NCI-H146 (cell line): Measurements from ENCODE around the gene BCAT1.
"Not testable (repeated sequence)": the region's sequence is repeated elsewhere in the genome, so short reads cannot be mapped to it uniquely, and the experiment has no call there.

ENCODE experiments used
- DNase-seq: peaks from one replicate; lab custom pipeline; 2025; lab: John Stamatoyannopoulos, UW

BCAT1 gene

GRCh38 chr12:24899503-24900075 is 49.3 kb downstream of the BCAT1 start:
- no peak for DNase-seq

- no peak for DNase-seq
These were observed 50.3 kb downstream of the BCAT1 start for GRCh38 chr12:24898606-24899005.

- DNase-seq: no peak
These were observed 50.7 kb downstream of the BCAT1 start for GRCh38 chr12:24898185-24898584.

- no peak for DNase-seq
These were observed 52.7 kb downstream of the BCAT1 start for GRCh38 chr12:24896171-24896570.

- no peak for DNase-seq
These were observed 53.3 kb downstream of the BCAT1 start for GRCh38 chr12:24895612-24896011.

GRCh38 chr12:24894879-24895278 is 54.0 kb downstream of the BCAT1 start:
- DNase-seq: no peak

GRCh38 chr12:24890048-24890803 is 58.7 kb downstream of the BCAT1 start:
- DNase-seq: no peak

- no peak for DNase-seq
These were observed 59.5 kb downstream of the BCAT1 start for GRCh38 chr12:24889411-24889810.

- no peak for DNase-seq
These were observed 60.1 kb downstream of the BCAT1 start for GRCh38 chr12:24888813-24889212.

- DNase-seq: no peak
These were observed 64.0 kb downstream of the BCAT1 start for GRCh38 chr12:24884911-24885310.

- no peak for DNase-seq
These were observed 67.1 kb downstream of the BCAT1 start for GRCh38 chr12:24881724-24882371.

GRCh38 chr12:24881227-24881626 is 67.7 kb downstream of the BCAT1 start:
- no peak for DNase-seq

- DNase-seq: no peak
These were observed 68.2 kb downstream of the BCAT1 start for GRCh38 chr12:24880732-24881131.

- DNase-seq: no peak
These were observed 69.3 kb downstream of the BCAT1 start for GRCh38 chr12:24879644-24880043.

- no peak for DNase-seq
These were observed 73.9 kb downstream of the BCAT1 start for GRCh38 chr12:24875014-24875413.

GRCh38 chr12:24872211-24872610 is 76.7 kb downstream of the BCAT1 start:
- DNase-seq: no peak

GRCh38 chr12:24866139-24866538 is 82.8 kb downstream of the BCAT1 start:
- DNase-seq: not testable (repeated sequence)

GRCh38 chr12:24864796-24865125 is 84.1 kb downstream of the BCAT1 start:
- no peak for DNase-seq

GRCh38 chr12:24861766-24862540 is 86.9 kb downstream of the BCAT1 start:
- no peak for DNase-seq

GRCh38 chr12:24860546-24860945 is 88.4 kb downstream of the BCAT1 start:
- no peak for DNase-seq

- DNase-seq: no peak
These were observed 92.4 kb downstream of the BCAT1 start for GRCh38 chr12:24856541-24856940.

GRCh38 chr12:24854908-24855307 is 94.0 kb downstream of the BCAT1 start:
- DNase-seq: no peak

- DNase-seq: no peak
These were observed 94.9 kb downstream of the BCAT1 start for GRCh38 chr12:24854017-24854416.
